SU-DHL-6 (cell line): ENCODE measurements around the gene CTCF.

ENCODE experiments used
- CTCF ChIP-seq: fragments of 200-600 bp; sonication (generic); IDR thresholded peaks from one replicate; pipeline ENCODE4 v1.5.1; 2017; ENCODE audit warnings: antibody characterized with exemption, mild to moderate bottlenecking, low read length, moderate library complexity; ENCODE audit not compliant: insufficient read depth, poor library complexity, severe bottlenecking
- EZH2phosphoT487 ChIP-seq: fragments of 200-600 bp; sonication (generic), shearing (Covaris generic); conservative IDR thresholded peaks from 2 replicates; pipeline ENCODE4 v1.6.1; 2018; ENCODE audit warnings: mild to moderate bottlenecking, antibody characterized with exemption, low read length, moderate library complexity, mixed read lengths

- TF ChIP-seq CTCF (peak; percentile 95), EZH2phosphoT487 (no peak)
Observed at GRCh38 chr16:67546761-67547422, 15.4 kb upstream of the CTCF start.
